HG02763 (cell line): ENCODE results near the gene IQUB.
"Not testable (repeated sequence)": the region's sequence is repeated elsewhere in the genome, so short reads cannot be mapped to it uniquely, and the experiment has no call there.

Experiments used
- ATAC-seq: cut with Tn5 transposase; IDR thresholded peaks from one replicate; pipeline ENCODE4 v1.9.1; 2021; ENCODE audit warnings: mild to moderate bottlenecking, moderate library complexity; ENCODE audit not compliant: unreplicated experiment

IQUB gene

DNA sequence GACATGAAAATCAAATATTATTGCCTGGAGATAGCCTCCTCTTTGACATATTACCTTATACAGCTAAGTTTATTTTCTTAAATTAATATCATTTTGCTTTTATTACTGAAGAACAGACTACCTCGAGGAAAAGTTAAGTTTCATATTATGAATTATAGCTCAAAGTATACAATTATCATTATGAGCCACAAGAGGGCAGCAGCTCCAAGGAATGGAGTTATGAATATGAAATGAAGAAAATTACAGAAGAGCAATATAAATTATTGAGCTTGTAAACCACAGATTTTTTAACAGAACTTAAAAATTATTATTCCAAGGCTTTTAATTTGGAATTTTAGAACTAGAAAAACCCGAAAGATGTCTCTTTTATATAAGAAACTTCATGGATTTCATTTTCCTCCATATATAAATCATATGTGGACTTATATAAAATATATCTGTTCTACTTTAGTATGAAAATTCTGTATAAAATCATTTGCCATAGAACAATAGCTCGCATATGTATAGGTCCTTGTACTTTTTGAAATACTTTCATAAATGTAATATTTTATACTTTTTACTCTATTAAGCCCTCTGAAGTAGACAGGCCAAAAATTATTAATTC lies 40.1 kb downstream of the IQUB start:
- ATAC-seq, result peak; percentile 73

DNA sequence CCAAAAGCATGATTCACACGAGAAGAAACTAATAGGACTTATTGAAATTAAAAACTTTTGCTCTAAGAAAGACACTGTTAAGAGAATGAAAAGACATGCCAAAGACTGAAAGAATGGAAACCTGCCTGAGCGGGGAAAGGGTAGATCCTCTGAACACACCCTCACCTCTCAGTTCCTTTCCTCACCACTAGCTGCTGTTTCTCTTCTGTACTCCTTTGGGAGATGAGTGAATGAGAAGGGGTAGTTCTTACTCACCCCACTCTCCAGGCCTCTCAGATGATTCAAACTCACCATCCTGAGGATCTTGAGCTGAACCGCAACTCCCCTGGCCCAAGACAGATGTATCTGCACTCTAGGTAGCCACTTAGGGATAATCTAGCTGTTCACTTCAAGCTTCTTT lies 41.9 kb downstream of the IQUB start:
- ATAC-seq, result peak; percentile 71

DNA sequence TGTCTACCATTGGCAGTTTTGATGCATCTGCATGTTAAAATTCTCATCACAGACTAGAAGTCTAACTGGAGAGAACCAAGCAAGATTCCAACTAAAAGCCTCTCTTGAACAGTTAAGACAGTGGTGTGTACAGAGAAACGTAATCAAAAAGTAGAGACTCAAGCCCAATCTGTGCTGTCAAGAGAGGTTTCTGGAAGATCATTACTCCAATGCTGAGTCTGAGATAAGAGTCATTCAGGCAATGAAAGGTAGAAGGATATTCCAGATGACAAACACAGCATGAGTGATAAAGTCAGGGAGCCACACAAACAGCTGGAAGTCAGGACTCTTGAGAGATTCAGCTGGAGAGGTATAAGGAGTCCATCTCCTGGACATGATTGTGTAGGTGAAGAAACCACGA lies 48.7 kb downstream of the IQUB start:
- ATAC-seq, result no peak

DNA sequence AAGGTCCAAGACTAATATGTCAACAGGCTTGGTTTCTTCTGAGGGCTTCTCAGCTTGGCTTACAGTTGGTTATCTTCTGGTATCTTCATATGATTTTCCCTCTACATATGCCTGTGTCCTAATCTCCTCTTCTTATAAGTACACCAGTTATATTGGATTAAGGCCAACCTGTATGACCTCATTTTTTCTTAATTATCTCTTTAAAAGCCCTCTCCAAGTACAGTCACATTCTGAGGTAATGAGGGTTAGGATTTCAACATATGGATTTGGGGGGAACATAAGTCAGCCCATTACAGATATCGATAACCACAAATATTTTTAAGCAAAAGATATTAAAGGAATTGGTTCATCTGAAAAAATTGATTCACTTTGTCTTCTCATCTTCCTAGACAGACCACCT lies 49.2 kb downstream of the IQUB start:
- ATAC-seq, result no peak

DNA sequence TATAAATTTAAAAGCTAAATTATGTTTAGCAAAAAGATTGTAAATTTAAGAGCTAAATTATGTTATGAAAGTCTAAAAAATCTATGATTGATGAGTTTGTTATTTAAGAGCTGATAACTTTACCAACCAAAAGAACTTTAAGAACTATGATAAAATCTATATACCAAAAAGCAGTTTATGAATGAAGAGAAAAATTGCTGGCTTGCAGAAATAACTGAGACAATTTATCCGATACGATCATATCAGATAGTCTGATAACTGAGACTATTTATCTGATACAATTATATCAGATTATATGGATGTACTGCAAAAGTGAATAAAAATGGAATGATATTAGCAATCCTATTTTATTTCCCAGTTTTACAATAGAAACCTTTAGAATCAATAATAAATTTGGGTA lies 50.2 kb downstream of the IQUB start:
- ATAC-seq, result no peak

DNA sequence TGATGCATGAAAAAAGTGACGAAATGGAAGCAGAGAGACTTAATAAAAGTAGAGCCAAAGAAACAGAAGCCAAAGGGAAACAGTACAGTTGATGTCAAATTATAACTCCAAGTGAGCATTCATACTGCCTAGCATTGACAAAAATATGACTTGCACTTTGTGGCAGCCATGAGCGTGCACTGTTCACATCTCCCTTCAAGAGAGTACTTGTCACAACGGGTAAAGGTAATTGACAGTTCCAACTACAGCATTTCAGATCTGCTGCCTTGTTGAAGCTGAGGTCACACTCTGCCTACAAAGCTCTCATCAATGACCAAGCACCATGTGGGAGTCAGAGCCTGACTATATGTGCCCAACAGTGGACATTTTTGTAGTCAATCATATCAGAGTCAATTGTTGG lies 54.3 kb downstream of the IQUB start:
- ATAC-seq, result no peak

DNA sequence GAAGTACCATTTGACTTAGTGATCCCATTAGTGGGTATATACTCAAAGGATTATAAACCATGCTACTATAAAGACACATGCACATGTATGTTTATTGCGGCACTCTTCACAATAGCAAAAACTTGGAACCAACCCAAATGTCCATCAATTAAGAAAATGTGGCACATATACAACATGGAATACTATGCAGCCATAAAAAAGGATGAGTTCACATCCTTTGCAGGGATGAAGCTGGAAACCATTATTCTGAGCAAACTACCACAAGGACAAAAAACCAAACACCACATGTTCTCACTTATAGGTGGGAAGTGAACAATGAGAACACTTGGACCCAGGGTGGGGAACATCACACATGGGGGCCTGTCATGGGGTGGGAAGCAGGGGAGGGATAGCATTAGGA lies 56.3 kb downstream of the IQUB start:
- ATAC-seq, result not testable (repeated sequence)

DNA sequence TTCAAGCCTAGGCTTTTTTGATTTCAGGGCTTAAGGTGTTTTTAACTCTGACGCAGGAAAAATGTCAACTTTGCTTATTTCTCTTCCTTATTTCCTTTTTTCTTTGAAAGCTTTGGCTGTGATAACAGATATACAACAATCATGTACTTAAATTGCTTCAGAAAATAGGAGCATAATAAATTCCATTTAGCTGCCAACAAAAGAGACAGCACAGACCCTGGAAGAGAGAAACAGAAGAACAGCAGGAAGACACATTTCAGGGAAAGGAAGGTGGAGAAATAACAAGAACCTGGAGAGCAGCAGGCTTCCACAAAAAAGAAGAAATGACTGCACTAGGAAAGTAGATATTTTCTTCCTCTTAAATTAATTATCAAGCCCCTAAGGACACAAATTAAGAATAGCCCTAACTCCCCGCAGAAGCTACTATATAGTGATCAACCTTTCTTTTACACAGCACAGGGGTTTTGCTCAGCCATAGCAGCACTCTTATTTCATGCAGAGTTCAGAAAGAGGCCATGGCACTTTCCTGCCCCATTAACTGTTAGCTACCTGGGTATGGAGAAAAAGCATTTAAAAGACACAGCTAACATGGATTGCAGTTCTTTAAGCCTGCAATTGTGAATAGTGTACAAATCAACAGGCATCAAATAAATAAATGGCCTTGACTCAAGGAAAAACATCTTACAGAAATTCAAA lies 61.5 kb downstream of the IQUB start:
- ATAC-seq, result no peak

DNA sequence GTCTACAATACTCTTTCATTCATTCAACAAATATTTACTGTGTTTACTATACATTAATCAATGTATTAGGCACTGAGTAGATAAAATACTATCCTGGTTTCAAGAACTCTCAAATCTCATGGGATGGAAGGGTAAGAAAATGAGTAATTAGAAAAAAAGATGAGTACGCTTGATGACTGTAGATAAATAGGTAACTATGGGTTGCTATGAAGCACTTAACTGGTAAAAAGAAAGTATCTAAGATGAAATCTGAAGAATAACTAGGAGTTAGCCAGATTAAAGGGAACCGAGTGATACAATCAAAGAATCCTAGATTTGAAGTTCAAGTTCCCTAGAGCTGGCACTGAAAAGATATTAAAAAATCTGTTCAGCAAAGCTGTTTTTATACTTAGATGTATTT lies 62.1 kb downstream of the IQUB start:
- no peak for ATAC-seq

DNA sequence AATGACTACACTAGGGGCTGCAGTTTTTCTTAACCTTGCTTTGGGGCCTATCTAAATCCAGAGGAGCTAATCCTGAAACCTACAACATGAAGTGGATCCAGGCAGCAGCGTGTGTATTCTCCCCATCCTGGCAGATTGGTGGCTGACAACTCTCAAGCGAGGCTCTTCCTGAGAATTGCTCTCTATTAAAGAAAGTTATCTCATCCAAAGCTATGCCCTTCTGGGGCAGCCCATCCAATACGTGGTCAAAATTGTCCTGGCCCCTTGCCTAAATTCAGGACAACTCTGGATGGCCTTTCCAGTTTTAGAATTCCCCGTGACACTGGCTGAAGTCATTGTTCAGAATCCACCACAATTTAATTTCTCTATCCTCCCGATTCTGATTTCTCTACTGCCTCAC lies 66.1 kb downstream of the IQUB start:
- no peak for ATAC-seq

DNA sequence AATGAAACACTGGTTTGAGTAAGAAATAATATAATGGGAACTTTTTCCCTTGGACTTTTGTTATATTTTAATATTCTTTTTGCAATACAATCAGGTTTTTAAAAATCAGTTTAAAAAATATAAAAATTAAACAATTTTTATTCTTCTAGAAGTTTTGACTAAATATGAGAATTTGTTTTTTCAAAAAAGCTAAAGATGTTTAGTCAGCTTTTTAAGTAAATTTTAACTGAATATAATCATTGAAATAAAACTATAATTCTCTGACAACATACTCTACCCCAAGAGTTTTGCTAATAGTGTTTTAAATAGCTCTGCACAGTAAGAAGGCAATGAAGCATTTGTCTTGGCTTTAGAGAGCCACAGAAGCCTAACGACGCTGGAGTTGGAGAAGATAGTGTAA lies 70.5 kb downstream of the IQUB start:
- ATAC-seq, result no peak

DNA sequence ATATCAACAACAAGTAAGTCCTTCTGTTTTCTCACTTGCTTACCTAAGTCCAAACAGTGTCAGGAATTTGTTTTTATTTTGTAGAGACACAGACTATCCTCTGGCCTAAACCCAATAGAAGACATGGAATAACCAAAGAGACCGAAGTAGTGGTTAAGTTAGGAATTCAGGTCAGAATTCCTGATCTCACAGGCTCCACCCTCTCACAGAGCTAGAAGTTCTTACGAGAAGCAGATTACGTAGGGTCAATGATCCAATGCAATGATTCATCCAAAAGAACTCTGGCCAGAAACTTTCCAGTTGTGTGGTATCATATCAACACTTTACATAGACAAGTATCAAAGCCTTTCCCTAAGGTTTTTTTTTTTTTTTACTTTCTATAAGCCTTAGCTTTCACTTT lies 73.8 kb downstream of the IQUB start:
- no peak for ATAC-seq

DNA sequence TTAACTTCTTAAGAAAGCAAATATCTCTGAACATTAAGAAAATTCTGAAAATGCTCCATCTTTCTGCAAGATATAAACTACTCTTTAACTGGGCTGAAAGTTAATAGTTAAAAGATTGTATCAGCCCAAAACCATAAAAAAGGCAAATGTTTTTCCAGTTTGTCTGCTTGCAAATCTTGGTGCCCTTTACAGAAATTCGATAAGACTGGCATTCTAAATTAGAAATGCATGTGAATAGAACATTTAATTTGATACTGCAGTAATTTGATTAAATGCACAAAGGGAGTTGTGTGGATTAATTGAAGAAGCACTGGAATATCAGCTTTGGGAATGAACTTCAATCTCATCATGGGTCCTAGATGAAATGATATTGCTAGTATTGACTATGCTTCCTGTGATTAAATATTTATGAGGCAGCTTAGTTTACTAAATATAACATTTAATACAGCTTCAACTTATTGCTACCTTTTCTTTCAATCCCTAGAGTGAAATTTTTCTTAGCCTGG lies 78.4 kb downstream of the IQUB start:
- no peak for ATAC-seq

DNA sequence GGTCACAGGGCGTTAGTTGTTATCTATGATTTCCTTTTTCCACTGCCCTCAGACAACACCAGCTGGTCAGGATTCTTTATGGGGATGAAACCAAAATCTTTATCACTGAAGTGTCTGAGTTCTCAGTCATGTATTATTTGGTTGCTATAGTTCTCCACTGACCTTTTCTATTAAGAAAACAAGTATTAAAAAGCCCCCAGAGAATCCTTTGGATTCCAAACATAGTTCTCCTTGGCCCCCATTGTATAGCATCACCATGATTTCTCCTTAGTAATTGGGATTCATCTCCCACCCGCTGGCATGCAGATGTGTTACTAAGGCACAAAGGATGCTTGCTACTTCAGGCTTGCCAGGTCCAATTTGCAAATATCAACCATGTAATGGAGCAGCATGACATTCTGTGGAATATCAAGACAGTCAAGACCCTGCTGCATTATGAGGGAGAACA lies 94.3 kb downstream of the IQUB start:
- ATAC-seq, result no peak

DNA sequence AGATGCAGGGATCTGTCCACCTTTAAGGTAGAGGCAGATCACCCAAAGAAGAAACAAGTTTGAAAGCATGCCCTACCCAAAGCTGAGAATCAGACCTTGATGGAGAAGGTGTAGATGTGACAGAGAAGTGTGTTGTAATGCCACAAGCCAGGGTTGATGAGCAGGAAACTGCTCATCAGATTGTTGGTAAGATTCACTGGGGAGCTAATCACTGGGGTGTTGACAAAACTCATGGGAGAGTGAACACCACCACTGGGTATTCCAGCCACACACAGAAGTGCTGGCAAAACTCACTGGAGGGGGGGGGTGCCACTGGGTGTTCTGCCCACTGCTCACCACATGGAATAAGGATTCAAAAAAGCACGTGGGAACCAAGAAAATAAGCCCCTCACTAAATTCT lies 95.2 kb downstream of the IQUB start:
- no peak for ATAC-seq

DNA sequence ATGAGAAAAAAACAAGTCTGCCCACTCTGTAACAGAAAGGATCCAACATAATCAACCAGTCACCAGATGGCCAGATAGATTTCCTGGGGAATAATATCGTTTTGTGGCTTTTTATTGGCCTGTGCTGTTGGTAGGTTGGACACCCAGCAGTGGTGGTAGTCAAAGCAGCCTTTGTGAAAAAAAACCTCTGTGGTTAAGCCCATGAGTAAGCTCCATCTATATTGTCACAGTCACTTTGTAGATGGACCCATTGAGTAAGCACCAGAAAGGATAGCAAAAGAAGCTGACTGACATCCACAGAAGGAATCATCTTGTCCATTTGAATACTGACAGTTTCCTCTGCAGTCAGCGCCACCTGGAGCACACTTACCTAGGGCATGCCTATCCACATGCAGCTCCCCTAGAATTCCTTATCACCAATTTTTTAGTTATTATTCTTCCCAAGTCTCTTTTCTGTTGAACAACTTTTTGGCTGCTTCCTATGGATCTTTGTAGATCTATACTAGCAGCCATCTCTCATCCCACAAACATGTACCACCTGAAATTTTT lies 96.9 kb downstream of the IQUB start:
- no peak for ATAC-seq

DNA sequence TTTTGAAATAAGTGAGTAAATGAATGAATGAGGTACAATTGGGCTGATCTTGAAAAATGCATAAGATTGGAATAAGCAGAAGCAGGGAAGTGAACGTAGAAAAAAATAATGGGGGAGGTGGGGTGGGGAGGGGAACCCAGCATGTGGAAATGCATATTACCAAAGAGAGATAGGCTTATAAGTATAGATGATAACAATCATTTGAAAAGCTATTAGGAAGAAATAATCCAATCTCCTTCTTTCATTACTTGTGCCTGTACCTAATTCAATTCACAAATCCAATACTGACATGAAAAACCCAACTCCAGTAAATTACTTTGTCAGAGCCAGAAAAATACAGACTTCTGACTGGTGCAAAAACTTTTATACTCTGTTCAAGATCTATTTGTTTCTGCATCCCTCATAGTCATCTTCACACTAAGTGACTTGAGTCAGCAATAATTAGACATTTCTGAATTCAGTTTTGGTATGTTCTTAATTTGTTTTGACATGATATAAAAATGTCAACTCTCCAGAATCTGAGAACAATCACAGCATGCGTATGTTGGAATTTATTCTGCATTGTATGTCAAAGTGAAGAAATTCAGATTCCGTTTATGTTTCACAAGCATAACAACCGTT lies 99.2 kb downstream of the IQUB start:
- no peak for ATAC-seq

DNA sequence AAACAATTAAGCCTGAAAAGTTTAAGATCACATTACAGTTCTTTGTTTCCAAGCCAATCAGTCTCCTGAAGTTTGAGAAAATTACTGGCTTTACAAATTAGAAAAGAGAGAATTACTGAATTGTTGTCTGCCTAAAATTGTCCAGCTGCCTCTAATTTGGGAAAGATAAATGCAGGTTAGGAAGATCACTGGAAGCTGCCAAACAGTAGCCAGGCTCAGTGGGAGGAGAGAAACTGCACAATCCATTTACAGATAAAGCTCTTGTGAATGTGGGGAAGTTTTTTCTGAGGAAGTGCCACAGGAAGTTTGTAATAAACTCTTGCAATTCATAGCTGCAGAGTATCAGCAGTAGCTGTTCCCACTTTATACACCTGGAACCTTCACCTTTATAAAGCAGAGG lies 100.7 kb downstream of the IQUB start:
- no peak for ATAC-seq

DNA sequence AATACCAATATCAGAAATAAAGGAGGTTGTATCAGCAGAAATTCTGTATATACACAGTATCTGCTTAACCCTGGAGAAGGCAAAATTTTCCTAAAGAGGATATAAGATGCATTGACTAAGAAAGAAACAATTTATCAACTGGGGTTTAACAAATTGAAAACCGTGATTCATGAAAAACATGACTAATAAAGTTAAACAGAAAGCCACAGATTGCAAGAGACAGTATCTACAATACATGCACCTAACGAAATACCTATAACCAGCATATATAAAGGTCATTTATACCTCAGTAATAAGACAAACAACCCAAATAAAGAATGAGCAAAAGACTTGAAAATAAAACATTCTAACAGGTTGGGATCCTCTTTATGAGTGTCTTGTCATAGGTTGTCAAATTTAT lies 101.8 kb downstream of the IQUB start:
- no peak for ATAC-seq

DNA sequence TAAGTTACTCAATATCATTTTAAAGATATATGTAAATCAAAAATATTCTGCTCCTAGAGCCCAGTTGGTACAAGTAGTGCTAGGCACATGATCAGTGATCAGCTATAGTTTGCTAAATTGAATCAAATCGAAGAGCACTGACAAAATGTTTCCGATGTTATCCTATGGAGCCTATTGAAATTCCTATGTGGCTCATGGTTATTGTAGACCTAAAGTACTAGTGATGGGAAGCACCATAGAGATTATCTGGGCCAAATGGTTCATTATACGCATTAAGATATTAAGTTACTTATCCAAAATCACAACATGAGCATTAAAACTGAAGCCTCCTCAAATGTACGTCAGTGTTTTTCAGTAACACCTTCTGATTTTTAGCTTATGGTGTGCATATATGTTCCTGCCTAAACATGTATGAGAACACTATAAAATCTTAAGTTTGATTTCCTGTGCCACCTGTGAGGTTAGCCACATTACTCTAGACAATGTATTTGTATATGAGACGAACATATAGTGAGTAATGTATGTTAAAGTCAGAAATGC lies 103.2 kb downstream of the IQUB start:
- ATAC-seq, result no peak

DNA sequence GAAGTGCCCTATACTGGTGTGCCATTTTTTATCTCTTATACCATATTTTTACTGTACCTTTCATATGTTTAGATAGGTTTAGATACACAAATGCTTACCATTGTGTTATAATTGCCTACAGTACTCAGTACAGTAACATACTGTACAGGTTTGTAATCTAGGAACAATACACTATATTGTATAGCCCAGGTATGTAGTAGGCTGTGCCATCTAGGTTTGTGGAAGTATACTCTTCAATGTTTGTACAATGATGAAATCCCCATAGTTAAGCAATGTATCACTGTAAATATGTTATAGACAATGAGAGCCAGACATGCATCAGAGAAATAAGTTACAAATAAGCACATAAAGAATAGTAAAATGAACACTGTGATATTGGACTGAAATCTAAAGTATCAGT lies 109.1 kb downstream of the IQUB start:
- ATAC-seq, result no peak

DNA sequence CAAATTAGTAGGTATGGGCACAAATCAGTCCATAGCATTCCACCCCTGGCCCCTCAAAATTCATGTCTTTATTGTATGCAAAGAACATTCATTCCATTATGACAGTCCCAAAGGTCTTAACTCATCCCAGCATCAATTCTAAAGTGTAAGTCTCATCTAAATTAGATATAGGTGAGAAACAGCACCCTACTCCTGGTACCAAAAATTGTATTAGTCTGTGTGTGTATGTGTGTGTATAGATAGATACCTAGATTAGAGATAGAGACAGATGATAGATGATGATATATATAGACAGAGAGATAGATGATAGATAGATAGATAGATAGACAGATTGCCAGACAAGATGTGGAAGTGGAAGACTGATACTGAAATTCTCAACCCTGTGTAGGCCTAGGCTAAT lies 109.9 kb downstream of the IQUB start:
- no peak for ATAC-seq
